Erythroblast (primary cell): ENCODE measurements around the gene SCARB2.
"Not testable (repeated sequence)": the region's sequence is repeated elsewhere in the genome, so short reads cannot be mapped to it uniquely, and the experiment has no call there.

Experiments
- GATA1 ChIP-seq: IDR thresholded peaks from 2 replicates; pipeline ENCODE4 v1.6.1; 2011; ENCODE audit warnings: low read depth, mild to moderate bottlenecking, control low read depth, low read length, moderate library complexity
- POLR2A ChIP-seq: IDR thresholded peaks from 2 replicates; pipeline ENCODE4 v1.6.1; 2011; ENCODE audit warnings: mild to moderate bottlenecking, low read length

- not testable (repeated sequence) for TF ChIP-seq POLR2A, GATA1
These were observed 30.3 kb upstream of the SCARB2 start for GRCh38 chr4:76243877-76244276.
